COR-L47 (cell line): ENCODE measurements around the gene ZNF410.
"Not testable (repeated sequence)": the region's sequence is repeated elsewhere in the genome, so short reads cannot be mapped to it uniquely, and the experiment has no call there.

ENCODE experiments used
- DNase-seq: peaks from one replicate; lab custom pipeline; 2025; lab: John Stamatoyannopoulos, UW

ZNF410 gene, protein sequence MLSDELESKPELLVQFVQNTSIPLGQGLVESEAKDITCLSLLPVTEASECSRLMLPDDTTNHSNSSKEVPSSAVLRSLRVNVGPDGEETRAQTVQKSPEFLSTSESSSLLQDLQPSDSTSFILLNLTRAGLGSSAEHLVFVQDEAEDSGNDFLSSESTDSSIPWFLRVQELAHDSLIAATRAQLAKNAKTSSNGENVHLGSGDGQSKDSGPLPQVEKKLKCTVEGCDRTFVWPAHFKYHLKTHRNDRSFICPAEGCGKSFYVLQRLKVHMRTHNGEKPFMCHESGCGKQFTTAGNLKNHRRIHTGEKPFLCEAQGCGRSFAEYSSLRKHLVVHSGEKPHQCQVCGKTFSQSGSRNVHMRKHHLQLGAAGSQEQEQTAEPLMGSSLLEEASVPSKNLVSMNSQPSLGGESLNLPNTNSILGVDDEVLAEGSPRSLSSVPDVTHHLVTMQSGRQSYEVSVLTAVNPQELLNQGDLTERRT

DNA sequence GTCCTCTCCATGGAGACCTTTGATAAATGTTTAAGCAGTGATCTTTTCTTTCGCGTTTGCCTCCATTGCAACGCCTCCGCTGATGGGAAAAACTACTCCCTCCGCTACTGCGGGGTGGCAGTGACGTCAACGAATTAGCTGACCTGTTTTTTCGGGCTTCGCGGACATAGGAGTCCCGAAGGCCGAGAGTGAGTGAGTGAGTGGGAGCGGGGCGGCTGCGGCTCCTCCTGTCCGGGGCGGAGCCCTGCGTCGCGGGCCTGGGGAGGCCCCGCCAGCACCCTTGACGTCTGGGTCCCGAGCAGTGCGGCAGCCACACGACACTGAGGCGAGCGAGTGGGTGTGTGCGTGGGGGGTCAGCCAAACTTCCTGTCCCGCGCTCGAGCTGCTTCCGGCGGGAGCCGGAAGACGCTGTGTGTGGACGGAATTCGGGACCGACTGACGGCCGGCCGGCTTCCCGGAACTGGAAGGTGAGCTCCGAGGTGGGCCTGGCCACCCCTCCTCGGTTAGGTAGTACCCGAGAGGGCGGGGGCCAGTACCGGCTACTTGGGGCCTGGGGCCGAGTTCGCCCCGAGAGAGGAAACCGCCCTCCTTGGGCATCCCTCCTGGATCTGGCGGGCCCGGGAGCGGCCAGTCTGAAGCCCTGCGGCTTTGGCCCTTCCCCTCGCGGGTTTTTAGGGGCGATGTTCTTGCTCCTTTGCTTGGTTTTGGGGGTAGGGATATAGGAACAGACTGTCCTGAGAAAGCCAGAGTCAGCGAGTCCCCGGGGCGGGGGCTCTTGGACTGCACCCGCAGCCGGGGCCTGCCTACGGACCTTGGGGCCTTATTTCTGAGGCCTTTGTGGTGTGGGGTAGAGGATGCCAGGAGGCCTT is at the start of gene ZNF410:
ZNF410 (plus strand) TSS at position 411 of the 869 bp plus-strand sequence. CDS start 5,317 bp downstream, outside the sequence.
- DNase-seq: peak; percentile 90

DNA sequence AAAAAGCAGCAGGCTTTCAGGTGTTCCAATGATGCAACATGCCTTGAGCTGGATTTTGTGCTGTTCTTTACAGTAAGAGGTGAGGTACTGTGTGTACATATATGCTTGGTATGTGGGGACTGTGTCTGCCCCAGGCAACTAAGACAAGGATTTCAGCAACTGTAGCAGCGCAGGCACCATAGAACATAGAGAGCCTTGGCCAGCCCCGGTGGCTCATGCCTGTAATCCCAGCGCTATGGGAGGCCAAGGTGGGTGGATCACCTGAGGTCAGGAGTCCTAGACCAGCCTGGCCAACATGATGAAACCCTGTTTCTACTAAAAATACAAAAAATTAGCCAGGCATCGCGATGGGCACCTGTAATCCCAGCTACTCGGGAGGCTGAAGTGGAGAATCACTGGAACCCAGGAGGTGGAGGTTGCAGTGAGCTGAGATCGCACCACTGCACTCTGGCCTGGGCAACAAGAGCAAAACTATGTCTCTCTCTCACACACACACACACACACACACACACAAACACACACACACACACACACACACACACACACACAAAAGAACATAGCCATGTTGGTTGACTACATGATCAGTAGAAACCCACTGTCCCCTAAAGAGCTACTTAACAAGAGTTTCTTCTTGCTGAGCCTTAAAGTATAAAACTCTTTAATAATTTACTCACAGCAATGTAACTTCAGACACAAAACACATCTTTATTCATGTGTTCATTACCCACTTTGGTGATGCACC is 48.2 kb upstream of the ZNF410 start:
- not testable (repeated sequence) for DNase-seq

DNA sequence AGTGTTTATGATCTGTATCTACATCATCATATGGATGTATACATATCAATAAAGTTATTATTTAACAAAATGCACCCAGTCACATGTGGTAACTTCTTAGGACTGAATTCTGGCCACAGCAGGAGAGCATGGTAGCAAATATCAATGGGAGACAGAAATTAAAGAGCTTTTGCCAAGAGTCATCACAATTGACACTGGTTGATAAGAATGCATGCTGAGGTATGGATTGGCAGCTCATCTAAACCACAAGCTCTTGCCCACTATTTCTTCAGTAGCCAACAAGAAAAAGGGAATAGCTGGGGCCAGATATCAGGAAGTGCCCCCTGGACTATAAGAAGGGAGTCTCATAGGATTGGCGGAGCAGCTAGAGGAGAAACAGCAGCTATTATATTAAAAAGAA is 44.5 kb upstream of the ZNF410 start:
- DNase-seq: no peak

DNA sequence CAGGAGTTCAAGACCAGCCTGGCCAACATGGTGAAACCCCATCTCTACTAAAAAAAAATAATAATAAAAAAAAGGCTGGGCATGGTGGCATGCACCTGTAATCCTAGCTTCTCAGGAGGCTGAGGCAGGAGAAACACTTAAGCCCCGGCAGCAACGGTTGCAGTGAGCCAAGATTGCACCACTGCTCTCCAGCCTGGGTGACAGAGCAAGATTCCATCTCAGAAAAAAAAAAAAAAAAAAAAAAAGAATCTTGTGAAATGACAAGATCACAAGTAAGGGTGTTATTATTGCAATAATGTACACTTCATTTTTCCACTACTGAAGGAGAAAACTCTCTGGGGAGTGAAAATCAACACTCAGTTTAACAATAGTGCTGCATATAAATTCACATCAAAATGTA is 43.8 kb upstream of the ZNF410 start:
- no peak for DNase-seq

DNA sequence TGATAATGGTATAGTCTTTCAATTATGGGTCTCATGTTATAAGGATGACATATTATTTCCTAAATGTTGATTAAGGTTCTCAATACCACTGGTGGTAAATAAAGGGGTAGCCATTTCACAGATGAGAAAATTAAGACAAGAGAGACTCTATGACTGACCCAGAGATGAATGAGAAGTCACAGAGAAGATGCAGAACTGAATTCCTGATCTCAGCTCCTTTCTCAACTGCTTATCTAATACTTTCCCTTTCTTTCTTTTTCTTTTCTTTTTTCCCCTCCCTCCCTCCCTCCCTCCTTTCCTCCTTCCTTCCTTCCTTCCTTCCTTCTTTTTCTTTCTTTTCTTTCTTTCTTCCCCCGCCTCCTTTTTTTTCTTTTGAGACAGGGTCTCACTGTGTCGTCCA is 43.4 kb upstream of the ZNF410 start:
- no peak for DNase-seq

DNA sequence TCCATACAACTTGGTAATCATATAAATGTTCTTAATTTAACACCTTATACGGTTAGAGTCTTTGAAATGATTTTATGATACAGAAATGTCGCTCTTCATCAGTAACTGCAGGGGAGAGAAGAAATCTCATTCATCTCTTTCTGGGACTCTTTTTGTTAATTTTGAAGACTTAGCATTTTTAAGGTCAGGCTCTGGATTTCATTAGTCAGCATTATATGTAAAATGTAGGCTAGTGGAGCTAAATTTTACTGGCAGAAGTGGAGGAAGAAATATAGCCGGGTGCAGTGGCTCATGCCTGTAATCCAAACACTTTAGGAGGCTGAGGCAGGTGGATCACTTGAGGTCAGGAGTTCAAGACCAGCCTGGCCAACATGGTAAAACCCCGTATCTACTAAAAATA is 39.7 kb upstream of the ZNF410 start:
- no peak for DNase-seq

DNA sequence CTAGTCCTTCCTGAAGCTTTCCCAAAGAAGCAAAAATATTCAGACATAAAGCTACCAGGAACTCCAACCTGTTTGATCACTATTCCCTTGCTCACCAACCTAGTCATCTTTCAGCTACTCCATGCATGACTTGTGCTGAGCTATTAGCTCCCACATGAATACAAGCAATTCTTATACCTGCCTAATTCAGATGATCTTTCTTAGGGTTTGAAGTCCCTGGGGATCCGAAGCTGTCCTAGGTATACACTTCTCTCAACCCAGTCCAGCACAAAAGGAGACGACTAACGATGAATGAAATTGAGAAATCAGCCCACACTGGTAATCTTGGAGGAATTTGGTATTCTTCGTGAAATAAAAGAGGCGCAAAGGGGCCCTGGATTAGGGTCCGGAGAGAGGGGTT is 35.7 kb upstream of the ZNF410 start:
- DNase-seq: no peak

DNA sequence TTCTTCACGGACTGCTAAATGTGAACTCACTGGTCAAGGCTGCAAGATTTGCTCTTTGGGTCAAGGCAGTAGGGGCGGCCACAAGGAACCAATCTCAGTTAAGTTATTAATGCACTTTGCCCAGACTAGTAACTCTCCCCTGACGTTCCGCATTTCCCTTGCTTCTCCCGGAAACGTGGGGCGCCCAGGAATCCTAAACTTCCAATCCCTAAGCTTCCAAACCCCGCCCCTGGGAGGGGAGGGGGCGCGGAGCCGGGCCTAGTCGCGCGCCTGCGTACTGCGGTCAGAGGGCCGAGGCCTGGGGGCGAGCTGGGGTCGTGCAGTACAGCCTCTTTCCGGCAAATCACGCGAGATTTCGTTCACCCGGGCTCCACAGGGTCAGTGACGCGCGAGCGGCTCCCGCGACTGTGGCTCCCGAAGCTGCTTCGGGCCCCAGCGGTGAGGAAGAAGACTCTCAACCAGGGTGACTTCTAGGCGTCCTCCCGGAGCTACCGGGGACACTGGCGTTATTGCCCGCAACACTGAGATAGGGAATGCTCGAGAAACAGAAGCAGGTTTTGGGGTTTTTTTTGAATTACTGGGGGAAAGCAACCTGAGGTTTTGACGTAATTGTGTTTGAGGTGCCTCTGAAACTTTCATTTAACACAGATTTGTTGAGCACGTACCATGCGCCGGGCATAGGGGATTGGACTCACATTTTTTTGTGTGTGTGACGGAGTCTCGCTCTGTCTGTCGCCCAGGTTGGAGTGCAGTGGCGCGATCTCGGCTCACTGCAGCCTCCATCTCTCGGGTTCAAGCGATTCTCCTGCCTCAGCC is 34.9 kb upstream of the ZNF410 start, which contains the start of gene PTGR2:
PTGR2 (plus strand) TSS at position 265 of the 816 bp plus-strand sequence. CDS start 7,032 bp downstream, outside the sequence.
- DNase-seq: peak; percentile 95

DNA sequence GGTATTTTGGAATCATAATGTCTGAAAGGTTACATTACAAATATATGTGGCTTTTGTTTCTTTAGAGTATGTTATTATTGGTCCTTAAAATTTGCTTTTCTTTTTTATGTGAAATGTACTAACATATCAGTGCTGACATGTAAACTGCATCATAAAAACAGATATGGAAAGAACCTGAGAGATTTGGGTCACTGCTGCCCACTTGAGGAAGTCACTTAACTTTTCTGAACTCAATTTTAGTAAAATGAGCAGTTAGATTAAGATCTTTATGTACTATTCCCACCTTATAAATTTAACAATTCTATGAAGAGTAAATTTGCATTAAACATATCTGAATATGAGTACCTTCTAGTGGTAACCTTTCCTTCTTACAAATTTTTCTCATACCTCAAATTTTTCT is 27.5 kb upstream of the ZNF410 start:
- no peak for DNase-seq

DNA sequence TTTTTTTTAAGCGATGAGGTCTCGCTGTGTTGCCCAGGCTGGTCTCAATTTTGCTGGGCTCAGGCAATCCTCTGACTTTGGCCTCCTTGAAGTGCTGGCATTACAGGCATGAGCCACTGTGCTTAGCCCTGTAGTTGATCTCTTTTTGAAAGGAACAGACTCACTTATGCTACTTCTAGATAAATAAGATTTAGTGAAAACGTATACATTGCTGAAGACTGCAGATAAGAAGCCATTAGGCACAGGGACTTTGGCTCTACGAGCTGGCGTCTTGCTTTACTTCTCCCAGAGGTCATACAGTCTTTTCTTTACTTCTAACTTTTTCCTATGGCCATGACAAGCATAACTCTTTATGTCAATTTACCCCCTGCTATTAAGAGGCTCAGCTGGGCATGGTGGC is 25.6 kb upstream of the ZNF410 start:
- no peak for DNase-seq

DNA sequence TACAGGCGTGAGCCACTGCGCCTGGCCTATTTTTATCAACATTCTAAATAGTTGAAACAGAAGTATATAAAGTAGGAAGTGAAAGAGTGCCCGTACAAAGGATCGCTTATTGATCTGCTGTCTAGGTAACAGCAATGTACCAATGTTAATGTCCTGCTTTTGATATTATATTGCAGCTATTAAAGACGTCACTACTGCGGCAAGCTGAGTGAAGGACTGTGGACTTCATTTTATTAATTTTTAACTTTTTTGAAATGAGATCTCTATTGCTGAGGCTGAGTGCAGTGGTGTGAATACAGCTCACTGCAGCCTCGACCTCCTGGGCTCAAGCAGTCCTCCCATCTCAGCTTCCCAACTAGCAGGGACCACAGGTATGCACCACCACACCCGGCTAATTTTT is 24.2 kb upstream of the ZNF410 start:
- DNase-seq: no peak

DNA sequence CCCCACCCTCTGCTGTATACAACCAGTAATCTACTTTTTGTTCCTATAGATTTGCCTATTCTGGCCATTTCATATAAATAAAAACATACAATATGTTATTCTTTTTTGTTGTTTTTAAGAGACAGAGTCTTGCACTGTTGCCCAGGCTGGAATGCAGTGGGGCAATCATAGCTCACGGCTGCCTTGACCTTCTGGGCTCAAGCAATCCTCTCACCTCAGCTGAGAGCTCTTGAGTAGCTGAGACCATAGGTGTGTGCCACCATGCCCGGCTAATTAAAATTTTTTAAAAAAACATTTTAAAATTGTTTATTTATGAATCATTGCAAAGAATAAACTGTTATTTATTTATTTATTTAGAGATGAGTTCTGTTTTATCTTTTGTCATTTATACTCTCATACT is 23.4 kb upstream of the ZNF410 start:
- no peak for DNase-seq

DNA sequence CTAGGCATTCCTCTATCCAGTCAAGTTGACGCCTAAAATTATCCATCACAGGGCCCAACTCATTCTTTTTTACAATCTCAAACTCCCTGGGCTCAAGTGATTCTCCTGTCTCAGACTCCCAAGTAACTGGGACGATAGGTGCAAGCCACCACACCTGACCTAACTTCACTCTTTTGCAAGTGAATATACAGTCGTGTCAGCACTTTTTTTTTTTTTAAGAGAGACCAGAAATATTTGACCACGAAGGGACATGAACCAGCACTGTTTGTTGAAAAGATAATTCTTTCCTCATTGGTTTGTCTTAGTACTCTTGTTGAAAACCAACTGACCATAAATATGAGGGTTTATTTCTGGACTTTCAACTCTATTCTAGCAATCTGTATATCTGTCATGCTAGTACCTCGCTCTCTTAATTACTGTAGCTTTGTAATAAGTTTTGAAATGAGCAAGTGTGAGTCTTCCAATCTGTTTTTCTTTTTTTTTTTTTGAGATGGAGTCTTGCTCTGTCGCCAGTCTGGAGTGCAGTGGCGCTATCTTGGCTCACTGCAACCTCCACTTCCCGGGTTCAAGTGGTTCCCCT is 21.0 kb upstream of the ZNF410 start:
- DNase-seq: no peak

DNA sequence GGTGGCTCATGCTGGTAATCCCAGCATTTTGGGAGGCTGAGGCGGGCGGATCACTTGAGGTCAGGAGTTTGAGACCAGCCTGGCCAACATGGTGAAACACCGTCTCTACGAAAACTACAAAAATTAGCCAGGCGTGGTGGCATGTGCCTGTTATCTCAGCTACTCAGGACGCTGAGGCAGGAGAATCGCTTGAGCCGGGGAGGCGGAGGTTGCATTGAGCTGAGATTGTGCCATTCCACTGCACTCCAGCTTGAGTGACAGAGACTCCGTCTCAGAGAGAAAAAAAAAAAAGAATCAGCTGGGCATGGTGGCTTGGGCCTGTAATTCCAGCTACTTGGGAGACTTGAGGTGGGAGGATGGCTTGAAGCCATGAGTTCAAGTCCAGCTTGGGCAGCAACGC is 16.9 kb upstream of the ZNF410 start:
- DNase-seq: not testable (repeated sequence)

DNA sequence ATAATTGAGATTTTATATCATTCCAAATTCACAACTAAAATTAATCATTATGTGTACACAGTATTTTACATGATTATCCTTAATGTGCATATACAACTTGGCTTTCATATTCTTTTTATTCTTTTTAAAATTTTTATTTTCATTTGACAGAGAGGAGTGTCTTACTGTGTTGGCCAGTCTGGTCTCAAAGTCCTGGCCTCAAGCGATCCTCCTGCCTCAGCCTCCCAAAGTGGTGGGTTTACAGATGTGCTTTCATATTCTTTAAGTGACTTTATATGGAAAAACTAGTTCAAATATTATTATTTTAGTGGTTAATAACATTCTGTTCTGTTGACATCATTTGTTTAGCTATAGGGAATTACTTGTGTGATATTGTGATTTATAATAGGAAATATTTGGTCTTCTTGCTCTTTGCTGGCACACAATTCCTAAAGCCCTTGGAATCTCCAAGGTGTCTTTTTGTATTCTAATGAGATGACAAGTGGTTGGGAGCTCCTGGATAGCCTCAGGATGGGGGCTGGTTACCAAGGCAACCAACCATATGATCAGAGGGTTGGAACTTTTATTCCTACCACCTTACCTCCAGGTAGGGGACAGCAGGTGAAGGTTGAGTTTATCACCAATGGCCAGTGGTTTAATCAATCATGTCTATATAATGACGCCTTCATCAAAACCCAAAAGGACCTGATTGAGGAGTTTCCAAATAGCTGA is 16.0 kb upstream of the ZNF410 start:
- DNase-seq: no peak

DNA sequence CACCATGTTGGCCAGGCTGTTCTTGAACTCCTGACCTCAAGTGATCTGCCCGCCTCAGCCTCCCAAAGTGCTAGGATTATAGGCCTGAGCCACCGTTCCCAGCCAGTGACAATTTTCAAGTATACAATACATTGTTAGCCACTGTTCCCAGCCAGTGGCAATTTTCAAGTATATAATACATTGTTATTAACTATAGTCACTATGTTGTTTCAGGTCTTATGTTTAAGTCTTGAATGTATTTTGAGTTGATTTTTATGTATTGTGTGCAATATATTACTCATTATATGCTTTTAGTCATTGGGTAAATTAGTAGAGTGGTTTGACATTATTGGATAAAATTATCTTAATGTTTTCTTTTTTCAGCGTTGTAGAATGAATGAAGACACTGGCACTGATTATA is 13.0 kb upstream of the ZNF410 start:
- DNase-seq: no peak

DNA sequence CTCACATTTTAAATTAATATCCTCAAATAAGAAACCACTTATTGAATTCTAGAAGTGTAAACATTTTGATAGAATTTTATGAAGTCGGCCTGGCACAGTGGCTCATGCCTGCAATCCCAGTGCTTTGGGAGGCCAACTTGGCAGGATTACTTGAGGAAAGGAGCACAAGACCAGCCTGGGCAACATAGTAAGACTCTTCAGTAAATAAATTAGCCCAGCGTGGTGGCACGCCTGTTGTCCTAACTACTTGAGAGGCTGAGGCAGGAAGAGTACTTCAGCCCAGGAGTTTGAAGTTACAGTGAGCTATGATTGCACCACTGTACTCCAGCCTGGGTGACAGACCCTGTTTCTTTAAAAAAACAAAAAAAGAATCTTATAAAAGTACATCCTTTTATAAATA is 8.9 kb upstream of the ZNF410 start:
- no peak for DNase-seq

DNA sequence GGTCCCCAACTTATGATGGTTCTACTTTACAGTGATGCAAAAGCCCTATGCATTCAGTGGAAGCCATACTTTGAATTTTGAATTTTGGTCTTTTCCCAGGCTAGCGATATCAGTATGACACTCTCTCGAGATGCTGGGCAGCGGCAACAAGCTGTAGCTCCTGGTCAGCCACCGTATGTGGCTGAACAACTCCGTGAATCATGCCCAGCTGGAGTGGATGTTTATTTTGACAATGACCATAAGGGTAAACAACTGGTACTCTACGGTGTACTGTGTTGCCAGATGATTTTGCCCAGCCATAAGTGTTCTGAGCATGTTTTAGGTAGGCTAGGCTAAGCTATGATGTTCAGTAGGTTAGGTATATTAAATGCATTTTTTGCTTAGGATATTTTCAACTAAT is 8.2 kb upstream of the ZNF410 start:
- DNase-seq: no peak

DNA sequence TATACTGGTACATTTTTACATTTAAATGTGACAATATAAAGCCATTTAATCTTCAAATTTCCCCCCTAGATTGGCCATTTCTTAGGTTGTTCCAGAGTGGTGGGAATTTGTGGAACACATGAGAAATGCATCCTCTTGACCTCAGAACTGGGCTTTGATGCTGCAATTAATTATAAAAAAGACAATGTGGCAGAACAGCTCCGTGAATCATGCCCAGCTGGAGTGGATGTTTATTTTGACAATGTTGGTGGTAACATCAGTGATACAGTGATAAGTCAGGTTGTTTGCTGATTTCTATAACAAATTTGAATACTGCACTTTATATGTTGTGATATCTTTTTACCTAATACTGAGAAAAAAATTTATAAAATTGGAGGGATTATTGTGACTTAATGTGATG is 7.6 kb upstream of the ZNF410 start:
- no peak for DNase-seq

DNA sequence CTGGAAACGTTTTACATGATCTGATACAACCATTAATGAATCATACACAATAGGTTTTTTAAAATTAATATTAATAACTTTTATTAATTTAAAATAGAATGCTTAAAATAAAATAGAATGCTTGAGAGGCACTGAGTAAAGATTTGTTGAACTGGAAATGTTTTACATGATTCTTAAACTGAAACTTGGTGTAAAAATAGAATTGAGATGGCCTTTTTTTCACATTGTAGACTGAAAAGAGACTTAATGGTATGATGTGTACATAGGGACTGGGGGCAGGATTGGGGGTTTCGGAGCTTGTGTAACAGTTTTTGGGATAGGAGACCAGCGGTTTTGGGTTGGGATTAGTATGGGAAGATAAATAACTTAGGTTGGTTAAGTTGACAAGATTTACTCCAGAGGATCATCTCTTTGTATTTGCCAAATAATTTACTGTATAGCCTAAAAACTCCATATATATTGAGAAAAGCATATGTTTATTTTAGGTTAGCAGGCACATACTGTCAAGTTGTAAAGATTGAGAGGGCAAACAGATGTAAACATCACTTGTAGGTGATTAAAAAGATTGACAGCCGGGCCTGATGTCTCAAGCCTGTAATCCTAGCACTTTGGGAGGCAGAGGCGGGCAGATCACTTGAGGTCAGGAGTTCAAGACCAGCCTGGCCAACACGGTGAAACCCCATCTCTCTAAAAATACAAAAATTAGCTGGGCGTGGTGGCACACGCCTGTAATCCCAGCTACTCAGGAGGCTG is 2.0 kb upstream of the ZNF410 start:
- no peak for DNase-seq
